Neural cell (in vitro differentiated cells): ENCODE data around the gene COL15A1. TPM values are rescaled to one million over a fixed set of nuclear protein-coding genes. Genes with fewer than 3 reads are reported as not detected.

Experiments used
- H2AFZ ChIP-seq: fragments of 200-600, 300-800 bp; sonication (generic), shearing (Covaris generic); 2 replicates; pipeline ENCODE4 v1.6.0; 2014; ENCODE audit warnings: low read depth, mild to moderate bottlenecking, antibody characterized with exemption, low read length, moderate library complexity
- H3F3A ChIP-seq: fragments of 200-600 bp; shearing (Covaris generic); 2 replicates; pipeline ENCODE4 v1.6.1; 2016; ENCODE audit warnings: mild to moderate bottlenecking, moderate library complexity, mixed read lengths, antibody characterized with exemption, low read length; ENCODE audit not compliant: insufficient read depth, poor library complexity, severe bottlenecking
- H3K27ac ChIP-seq: fragments of 200-600, 300-800 bp; sonication (generic), shearing (Covaris generic); 2 replicates; pipeline ENCODE4 v1.5.1; 2014; ENCODE audit warnings: mild to moderate bottlenecking, low read length, moderate library complexity
- H3K27me3 ChIP-seq: fragments of 300-800, 200-600 bp; sonication (generic), shearing (Covaris generic); 2 replicates; pipeline ENCODE4 v1.6.0; 2014; ENCODE audit warnings: mild to moderate bottlenecking, low read depth, low read length, moderate library complexity; ENCODE audit not compliant: insufficient read depth
- H3K36me3 ChIP-seq: fragments of 300-800, 200-600 bp; sonication (generic), shearing (Covaris generic); 2 replicates; pipeline ENCODE4 v1.5.1; 2014; ENCODE audit warnings: mild to moderate bottlenecking, antibody characterized with exemption, low read length, moderate library complexity; ENCODE audit not compliant: insufficient read depth
- H3K4me2 ChIP-seq: fragments of 300-800, 200-600 bp; sonication (generic), shearing (Covaris generic); 2 replicates; pipeline ENCODE4 v1.6.0; 2014; ENCODE audit warnings: mild to moderate bottlenecking, low read length
- H3K4me3 ChIP-seq: fragments of 300-800, 200-600 bp; sonication (generic), shearing (Covaris generic); 2 replicates; pipeline ENCODE4 v1.5.1; 2014; ENCODE audit warnings: mild to moderate bottlenecking, low read length, moderate library complexity
- H3K79me2 ChIP-seq: fragments of 200-600 bp; shearing (Covaris generic); replicated peaks from 2 replicates; pipeline ENCODE4 v1.6.0; 2014; ENCODE audit warnings: mild to moderate bottlenecking, low read length, moderate library complexity; ENCODE audit not compliant: insufficient read depth
- H3K9ac ChIP-seq: fragments of 300-800, 200-600 bp; sonication (generic), shearing (Covaris generic); 2 replicates; pipeline ENCODE4 v1.6.1; 2016; ENCODE audit warnings: mild to moderate bottlenecking, low read length, mixed read lengths
- H3K9me2 ChIP-seq: fragments of 200-600 bp; shearing (Covaris generic); 2 replicates; pipeline ENCODE4 v1.6.1; 2016; ENCODE audit warnings: mild to moderate bottlenecking, low read length, mixed read lengths; ENCODE audit not compliant: insufficient read depth
- H3K9me3 ChIP-seq: fragments of 200-600, 300-800 bp; sonication (generic), shearing (Covaris generic); 2 replicates; pipeline ENCODE4 v1.6.1; 2016; ENCODE audit warnings: mild to moderate bottlenecking, mixed run types, low read length, moderate library complexity, mixed read lengths
- H4K20me1 ChIP-seq: fragments of 200-600 bp; shearing (Covaris generic); 2 replicates; pipeline ENCODE4 v1.6.1; 2016; ENCODE audit warnings: mild to moderate bottlenecking, mixed run types; ENCODE audit not compliant: insufficient read depth
- CTCF ChIP-seq: fragments of 450-650 bp; IDR thresholded peaks from 2 replicates; pipeline ENCODE4 v1.5.1; 2014; ENCODE audit warnings: antibody characterized with exemption, mild to moderate bottlenecking, moderate library complexity; ENCODE audit not compliant: poor library complexity, severe bottlenecking
- EP300 ChIP-seq: fragments of 450-650 bp; conservative IDR thresholded peaks from 2 replicates; pipeline ENCODE4 v1.6.1; 2014; ENCODE audit warnings: antibody characterized with exemption, mild to moderate bottlenecking, moderate library complexity; ENCODE audit not compliant: poor library complexity, severe bottlenecking
- EZH2 ChIP-seq: fragments of 200-600, 300-800 bp; shearing (Covaris generic), sonication (generic); IDR thresholded peaks from 2 replicates; pipeline ENCODE4 v1.6.1; 2014; ENCODE audit warnings: antibody characterized with exemption, low read length, borderline replicate concordance, mild to moderate bottlenecking; ENCODE audit not compliant: insufficient read depth, poor library complexity, severe bottlenecking
- MXI1 ChIP-seq: fragments of 450-650 bp; conservative IDR thresholded peaks from 2 replicates; pipeline ENCODE4 v1.6.1; 2014; ENCODE audit warnings: antibody characterized with exemption, mild to moderate bottlenecking; ENCODE audit not compliant: poor library complexity, severe bottlenecking
- POLR2AphosphoS5 ChIP-seq: IDR thresholded peaks from 2 replicates; pipeline ENCODE4 v1.6.1; 2012
- RAD21 ChIP-seq: fragments of 450-650 bp; conservative IDR thresholded peaks from 2 replicates; pipeline ENCODE4 v1.6.1; 2014; ENCODE audit warnings: antibody characterized with exemption, mild to moderate bottlenecking, moderate library complexity
- SMC3 ChIP-seq: fragments of 450-650 bp; conservative IDR thresholded peaks from 2 replicates; pipeline ENCODE4 v1.6.1; 2014; ENCODE audit warnings: antibody characterized with exemption, mild to moderate bottlenecking, moderate library complexity; ENCODE audit not compliant: poor library complexity
- TAF1 ChIP-seq: IDR thresholded peaks from 2 replicates; pipeline ENCODE4 v1.6.1; 2012; ENCODE audit warnings: low read depth
- polyA plus RNA-seq: library from polyadenylated mRNA; depleted of rRNA; stranded (reverse); fragments of >200 nt; gene quantifications from 2 replicates; pipeline ENCODE4 v1.2.3, GENCODE V29; 2014
- TF ChIP-seq, protein P1 (sequence below): IDR thresholded peaks from 2 replicates; pipeline ENCODE4 v1.6.1; 2012; ENCODE audit warnings: borderline replicate concordance

COL15A1 gene
- polyA plus RNA-seq, 1 donor from 2014 or later = 2.8 TPM

GRCh38 chr9:98964911-98965336 is 21.2 kb downstream of the COL15A1 start:
- H3F3A ChIP-seq = no peaks in the 10 kb centered on the region
- no peaks in the 10 kb centered on the region for H4K20me1 ChIP-seq
- H3K79me2 ChIP-seq = no peaks in the 10 kb centered on the region
- H3K27me3 ChIP-seq = no peaks in the 10 kb centered on the region
- no peak overlapping the region for H3K4me2 ChIP-seq
- no peak for TF ChIP-seq CTCF
- no peak for TF ChIP-seq RAD21
- no peak overlapping the region for H2AFZ ChIP-seq
- H3K36me3 ChIP-seq = no peaks in the 10 kb centered on the region
- H3K9me3 ChIP-seq = no peaks in the 10 kb centered on the region
- H3K9me2 ChIP-seq = no peaks in the 10 kb centered on the region
- no peak overlapping the region for H3K9ac ChIP-seq
- no peak overlapping the region for H3K4me3 ChIP-seq
- no peak overlapping the region for H3K27ac ChIP-seq

- Histone ChIP-seq H3K4me2 (no peak overlapping the region), H4K20me1 (no peaks in the 10 kb centered on the region), H3K27me3 (no peaks in the 10 kb centered on the region), H2AFZ (no peak overlapping the region), H3K4me3 (no peak overlapping the region), H3K9me2 (no peaks in the 10 kb centered on the region), H3F3A (no peaks in the 10 kb centered on the region), H3K36me3 (no peaks in the 10 kb centered on the region), H3K79me2 (no peaks in the 10 kb centered on the region), H3K9ac (no peak overlapping the region), H3K9me3 (no peaks in the 10 kb centered on the region), H3K27ac (no peak overlapping the region)
- TF ChIP-seq POLR2AphosphoS5 = no peak
Observed at GRCh38 chr9:98966676-98967075, 23.0 kb downstream of the COL15A1 start.

DNA sequence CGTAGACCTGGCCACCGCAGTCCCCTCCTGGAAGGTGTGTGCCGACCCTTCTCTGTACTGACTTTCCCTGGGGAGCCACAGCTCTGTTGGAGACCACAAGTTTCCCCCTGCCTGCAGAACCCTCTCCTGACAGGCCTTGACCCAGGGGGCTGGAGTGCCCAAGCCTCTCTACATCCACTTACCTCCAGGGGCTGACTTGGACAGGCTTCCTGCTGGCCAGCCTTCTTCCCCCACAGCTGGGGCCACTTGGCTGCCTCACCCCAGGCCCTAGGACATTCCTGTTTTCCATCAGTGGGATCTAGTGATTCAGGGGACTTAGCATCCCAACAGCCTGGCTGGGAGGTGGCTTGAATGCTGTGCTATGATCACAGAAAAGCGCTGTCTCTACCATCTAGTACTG is 23.6 kb downstream of the COL15A1 start:
- Histone ChIP-seq H3K9ac (no peak overlapping the region), H3K27me3 (no peaks in the 10 kb centered on the region), H3K9me2 (no peaks in the 10 kb centered on the region), H3K9me3 (no peaks in the 10 kb centered on the region), H3F3A (no peaks in the 10 kb centered on the region), H4K20me1 (no peaks in the 10 kb centered on the region), H3K4me3 (no peak overlapping the region), H3K27ac (no peak overlapping the region), H3K36me3 (no peaks in the 10 kb centered on the region), H3K4me2 (no peak overlapping the region), H3K79me2 (no peaks in the 10 kb centered on the region), H2AFZ (no peak overlapping the region)
- TF ChIP-seq EZH2 = no peak

DNA sequence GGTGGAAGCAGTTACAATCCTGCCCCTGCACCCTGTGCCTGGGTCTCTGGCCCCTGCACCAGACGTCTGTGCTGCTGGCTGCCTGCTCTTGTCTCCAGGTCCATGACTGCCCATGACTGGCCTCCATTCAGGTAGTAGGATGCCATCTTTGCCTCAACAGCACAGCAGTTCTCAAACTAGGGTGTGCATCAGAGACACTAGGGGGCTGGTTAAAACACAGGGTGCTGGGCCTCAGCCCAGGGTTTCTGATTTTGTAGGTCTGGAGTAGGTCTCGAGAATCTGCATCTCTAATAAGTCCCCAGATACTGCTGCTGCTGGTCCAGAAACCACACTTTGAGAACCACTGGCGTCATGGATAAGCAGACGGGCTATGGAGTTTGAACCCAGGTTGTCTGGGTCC is 24.0 kb downstream of the COL15A1 start:
- H3K36me3 ChIP-seq = no peaks in the 10 kb centered on the region

More for the DNA sequence above, 24.0 kb downstream of the COL15A1 start:
- Histone ChIP-seq H3K27ac (no peak overlapping the region), H3K9me3 (no peaks in the 10 kb centered on the region), H3K4me3 (no peak overlapping the region), H3K4me2 (no peak overlapping the region), H3K9me2 (no peaks in the 10 kb centered on the region), H3K9ac (no peak overlapping the region), H2AFZ (no peak overlapping the region), H3K27me3 (no peaks in the 10 kb centered on the region), H3K79me2 (no peaks in the 10 kb centered on the region), H4K20me1 (no peaks in the 10 kb centered on the region), H3F3A (no peaks in the 10 kb centered on the region)
- TF ChIP-seq, protein P1, sequence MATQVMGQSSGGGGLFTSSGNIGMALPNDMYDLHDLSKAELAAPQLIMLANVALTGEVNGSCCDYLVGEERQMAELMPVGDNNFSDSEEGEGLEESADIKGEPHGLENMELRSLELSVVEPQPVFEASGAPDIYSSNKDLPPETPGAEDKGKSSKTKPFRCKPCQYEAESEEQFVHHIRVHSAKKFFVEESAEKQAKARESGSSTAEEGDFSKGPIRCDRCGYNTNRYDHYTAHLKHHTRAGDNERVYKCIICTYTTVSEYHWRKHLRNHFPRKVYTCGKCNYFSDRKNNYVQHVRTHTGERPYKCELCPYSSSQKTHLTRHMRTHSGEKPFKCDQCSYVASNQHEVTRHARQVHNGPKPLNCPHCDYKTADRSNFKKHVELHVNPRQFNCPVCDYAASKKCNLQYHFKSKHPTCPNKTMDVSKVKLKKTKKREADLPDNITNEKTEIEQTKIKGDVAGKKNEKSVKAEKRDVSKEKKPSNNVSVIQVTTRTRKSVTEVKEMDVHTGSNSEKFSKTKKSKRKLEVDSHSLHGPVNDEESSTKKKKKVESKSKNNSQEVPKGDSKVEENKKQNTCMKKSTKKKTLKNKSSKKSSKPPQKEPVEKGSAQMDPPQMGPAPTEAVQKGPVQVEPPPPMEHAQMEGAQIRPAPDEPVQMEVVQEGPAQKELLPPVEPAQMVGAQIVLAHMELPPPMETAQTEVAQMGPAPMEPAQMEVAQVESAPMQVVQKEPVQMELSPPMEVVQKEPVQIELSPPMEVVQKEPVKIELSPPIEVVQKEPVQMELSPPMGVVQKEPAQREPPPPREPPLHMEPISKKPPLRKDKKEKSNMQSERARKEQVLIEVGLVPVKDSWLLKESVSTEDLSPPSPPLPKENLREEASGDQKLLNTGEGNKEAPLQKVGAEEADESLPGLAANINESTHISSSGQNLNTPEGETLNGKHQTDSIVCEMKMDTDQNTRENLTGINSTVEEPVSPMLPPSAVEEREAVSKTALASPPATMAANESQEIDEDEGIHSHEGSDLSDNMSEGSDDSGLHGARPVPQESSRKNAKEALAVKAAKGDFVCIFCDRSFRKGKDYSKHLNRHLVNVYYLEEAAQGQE = no peak
- no peak for TF ChIP-seq TAF1
- no peak for TF ChIP-seq RAD21
- TF ChIP-seq MXI1 = no peak
- TF ChIP-seq CTCF = no peak
- no peak for TF ChIP-seq EP300
- no peak for TF ChIP-seq EZH2
- TF ChIP-seq POLR2AphosphoS5 = no peak
- TF ChIP-seq SMC3 = no peak
